Breast epithelium (tissue), 3 donors: ENCODE measurements around the gene DNAH10.

Source experiments
- CTCF ChIP-seq, 3 donors: fragments of 450-650 bp; IDR thresholded peaks; one replicate each; pipeline ENCODE4 v1.5.1; 2016 to 2017; ENCODE audit warnings: antibody characterized with exemption in 3 of 3, mild to moderate bottlenecking in 3 of 3, moderate library complexity in 3 of 3
- POLR2A ChIP-seq: fragments of 450-650 bp; IDR thresholded peaks from one replicate; pipeline ENCODE4 v1.6.1; 2016; ENCODE audit warnings: antibody characterized with exemption, mild to moderate bottlenecking, moderate library complexity
- POLR2AphosphoS5 ChIP-seq, 3 donors: sonication (generic); formaldehyde crosslinking; IDR thresholded peaks; one replicate each; pipeline ENCODE4 v1.6.1; 2017; ENCODE audit warnings: antibody characterized with exemption in 3 of 3

GRCh38 chr12:123765504-123766035 is 3.5 kb downstream of the DNAH10 start:
- no peak for TF ChIP-seq CTCF (IDR thresholded peaks at IDR 0.05)
- TF ChIP-seq POLR2A, result no peak
- no peak for TF ChIP-seq POLR2AphosphoS5 (IDR thresholded peaks at IDR 0.05)
